HK-2 (cell line): ENCODE results near the gene MEIS1.
A peak's percentile ranks its signal among the peaks of the same experiment; 100 is the strongest.
"Not testable (repeated sequence)": the region's sequence is repeated elsewhere in the genome, so short reads cannot be mapped to it uniquely, and the experiment has no call there.

Experiments
- DNase-seq: peaks from one replicate; pipeline ENCODE4 v3.0.0-alpha.2; 2018; ENCODE audit not compliant: unreplicated experiment

Gene MEIS1

GRCh38 chr2:66466433-66466832 is 31.5 kb downstream of the MEIS1 start:
- DNase-seq: no peak

- DNase-seq: no peak
Observed at GRCh38 chr2:66467718-66468117, 32.8 kb downstream of the MEIS1 start.

GRCh38 chr2:66469214-66469902 is 34.4 kb downstream of the MEIS1 start:
- no peak for DNase-seq

- no peak for DNase-seq
Observed at GRCh38 chr2:66470199-66470598, 35.3 kb downstream of the MEIS1 start.

GRCh38 chr2:66472225-66472843 is 37.4 kb downstream of the MEIS1 start:
- no peak for DNase-seq

GRCh38 chr2:66477135-66477842 is 42.4 kb downstream of the MEIS1 start:
- no peak for DNase-seq

- DNase-seq: no peak
Observed at GRCh38 chr2:66478299-66478698, 43.4 kb downstream of the MEIS1 start.

- DNase-seq: no peak
Observed at GRCh38 chr2:66478731-66479316, 43.9 kb downstream of the MEIS1 start.

GRCh38 chr2:66481100-66481549 is 46.2 kb downstream of the MEIS1 start:
- no peak for DNase-seq

- not testable (repeated sequence) for DNase-seq
Observed at GRCh38 chr2:66485252-66485651, 50.3 kb downstream of the MEIS1 start.

GRCh38 chr2:66488946-66489345 is 54.0 kb downstream of the MEIS1 start:
- DNase-seq: no peak

GRCh38 chr2:66489436-66489835 is 54.5 kb downstream of the MEIS1 start:
- no peak for DNase-seq

GRCh38 chr2:66490588-66491001 is 55.7 kb downstream of the MEIS1 start:
- no peak for DNase-seq

- no peak for DNase-seq
Observed at GRCh38 chr2:66494708-66495107, 59.8 kb downstream of the MEIS1 start.

- DNase-seq: peak; percentile 28
Observed at GRCh38 chr2:66495788-66496640, 61.1 kb downstream of the MEIS1 start.

- no peak for DNase-seq
Observed at GRCh38 chr2:66496670-66497420, 61.9 kb downstream of the MEIS1 start.

GRCh38 chr2:66497431-66498288 is 62.7 kb downstream of the MEIS1 start:
- DNase-seq: no peak

- no peak for DNase-seq
Observed at GRCh38 chr2:66498289-66498975, 63.5 kb downstream of the MEIS1 start.

GRCh38 chr2:66501267-66501666 is 66.3 kb downstream of the MEIS1 start:
- no peak for DNase-seq
